Peyer's patch (tissue), 4 donors: ENCODE data around the gene DGKH.
"Not testable (repeated sequence)": the region's sequence is repeated elsewhere in the genome, so short reads cannot be mapped to it uniquely, and the experiment has no call there.

ENCODE experiments used
- CTCF ChIP-seq, 6 experiments: fragments of 450-650 bp in 4 of 6; fragments of 200-600 bp in 2 of 6; sonication (generic) in 1 of 6; IDR thresholded peaks; one replicate each; pipeline ENCODE4 v1.5.1; 2017 to 2019; ENCODE audit warnings: antibody characterized with exemption in 6 of 6, mild to moderate bottlenecking in 3 of 6, moderate library complexity in 1 of 6
- POLR2A ChIP-seq, 2 donors: fragments of 450-650 bp; IDR thresholded peaks; one replicate each; pipeline ENCODE4 v1.5.1; 2017; ENCODE audit warnings: antibody characterized with exemption in 2 of 2, mild to moderate bottlenecking in 2 of 2, moderate library complexity in 2 of 2

DNA sequence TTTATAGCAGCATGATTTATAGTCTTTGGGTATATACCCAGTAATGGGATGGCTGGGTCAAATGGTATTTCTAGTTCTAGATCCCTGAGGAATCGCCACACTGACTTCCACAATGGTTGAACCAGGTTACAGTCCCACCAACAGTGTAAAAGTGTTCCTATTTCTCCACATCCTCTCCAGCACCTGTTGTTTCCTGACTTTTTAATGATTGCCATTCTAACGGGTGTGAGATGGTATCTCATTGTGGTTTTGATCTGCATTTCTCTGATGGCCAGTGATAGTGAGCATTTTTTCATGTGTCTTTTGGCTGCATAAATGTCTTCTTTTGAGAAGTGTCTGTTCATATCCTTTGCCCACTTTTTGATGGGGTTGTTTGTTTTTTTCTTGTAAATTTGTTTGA is 114.9 kb downstream of the DGKH start:
- not testable (repeated sequence) for TF ChIP-seq CTCF, POLR2A (IDR thresholded peaks at IDR 0.05)
